Measurements from ENCODE around the gene SMCO3.
"Not testable (repeated sequence)": the region's sequence is repeated elsewhere in the genome, so short reads cannot be mapped to it uniquely, and the experiment has no call there.

SMCO3 gene

DNA sequence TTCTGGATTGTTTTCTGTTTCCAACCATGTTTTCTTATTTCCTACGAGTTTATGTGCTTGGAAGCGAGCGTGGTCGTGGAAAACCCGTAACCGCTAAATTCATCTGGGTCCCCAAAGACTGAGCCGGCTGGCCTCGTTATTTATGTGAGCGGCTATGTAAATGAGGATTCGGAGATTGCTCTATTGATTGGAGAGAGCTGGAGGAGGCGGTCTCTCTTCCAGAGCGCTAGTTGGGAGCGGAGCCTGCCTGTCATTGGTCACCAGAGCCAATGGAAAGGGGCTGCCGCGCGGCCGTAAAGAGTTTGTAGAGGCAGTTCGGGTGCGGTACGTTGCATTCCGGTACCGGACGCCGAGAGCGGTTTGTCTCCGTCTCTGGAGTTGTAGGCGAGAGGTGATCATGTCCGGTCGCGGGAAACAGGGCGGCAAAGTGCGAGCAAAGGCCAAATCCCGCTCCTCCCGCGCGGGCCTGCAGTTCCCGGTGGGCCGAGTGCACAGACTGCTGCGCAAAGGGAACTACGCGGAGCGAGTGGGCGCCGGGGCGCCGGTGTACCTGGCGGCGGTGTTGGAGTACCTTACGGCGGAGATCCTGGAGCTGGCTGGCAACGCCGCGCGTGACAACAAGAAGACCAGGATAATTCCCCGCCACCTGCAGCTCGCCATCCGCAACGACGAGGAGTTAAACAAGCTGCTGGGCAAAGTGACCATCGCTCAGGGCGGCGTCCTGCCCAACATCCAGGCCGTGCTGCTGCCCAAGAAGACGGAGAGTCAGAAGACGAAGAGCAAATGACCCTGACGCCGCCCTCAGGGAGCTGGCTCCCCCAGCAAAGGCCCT lies 39.7 kb downstream of the SMCO3 start:
- Mint-ChIP-seq H3K27ac (peak overlapping the region; percentile 98), H3K4me3 (peak overlapping the region; percentile 99), H3K9me3 (no peaks in the 10 kb centered on the region), H3K4me1 (ENCODE audit: low read depth) (peaks cover 54% of the 10 kb centered on the region), H3K27me3 (no peaks in the 10 kb centered on the region), H3K36me3 (ENCODE audit: low read depth) (peaks cover 17% of the 10 kb centered on the region)

GRCh38 chr12:14773685-14774073 lies 40.3 kb downstream of the SMCO3 start:
- H3K9me3 Mint-ChIP-seq = no peaks in the 10 kb centered on the region
- peak overlapping the region; percentile 98 for H3K27ac Mint-ChIP-seq
- peak overlapping the region; percentile 99 for H3K4me3 Mint-ChIP-seq
- peaks cover 60% of the 10 kb centered on the region for H3K4me1 Mint-ChIP-seq (ENCODE audit: low read depth)
- H3K36me3 Mint-ChIP-seq (ENCODE audit: low read depth) = peaks cover 23% of the 10 kb centered on the region
- H3K27me3 Mint-ChIP-seq = no peaks in the 10 kb centered on the region

DNA sequence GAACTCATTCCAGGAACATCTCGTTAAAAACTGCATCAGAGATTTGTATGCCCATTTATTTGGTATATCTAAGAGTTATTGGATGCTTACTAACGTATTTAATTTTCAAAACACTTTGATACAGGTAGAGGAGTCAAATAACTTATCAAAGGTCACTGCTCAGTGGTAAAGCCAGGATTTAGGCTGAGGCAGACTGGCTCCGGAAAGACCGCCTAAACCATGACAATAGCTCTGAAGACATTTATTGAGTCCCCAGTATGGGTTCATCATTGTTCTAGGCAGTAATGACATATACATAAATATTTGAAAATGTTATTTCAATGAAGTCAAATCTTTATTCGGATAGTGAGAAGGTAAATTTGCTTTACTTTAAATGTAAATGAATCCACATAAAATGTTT lies 41.0 kb downstream of the SMCO3 start:
- Mint-ChIP-seq H3K27me3 (no peaks in the 10 kb centered on the region), H3K9me3 (no peaks in the 10 kb centered on the region), H3K4me3 (peak overlapping the region; percentile 99), H3K4me1 (ENCODE audit: low read depth) (peaks cover 63% of the 10 kb centered on the region), H3K27ac (no peak overlapping the region), H3K36me3 (ENCODE audit: low read depth) (peaks cover 26% of the 10 kb centered on the region)

DNA sequence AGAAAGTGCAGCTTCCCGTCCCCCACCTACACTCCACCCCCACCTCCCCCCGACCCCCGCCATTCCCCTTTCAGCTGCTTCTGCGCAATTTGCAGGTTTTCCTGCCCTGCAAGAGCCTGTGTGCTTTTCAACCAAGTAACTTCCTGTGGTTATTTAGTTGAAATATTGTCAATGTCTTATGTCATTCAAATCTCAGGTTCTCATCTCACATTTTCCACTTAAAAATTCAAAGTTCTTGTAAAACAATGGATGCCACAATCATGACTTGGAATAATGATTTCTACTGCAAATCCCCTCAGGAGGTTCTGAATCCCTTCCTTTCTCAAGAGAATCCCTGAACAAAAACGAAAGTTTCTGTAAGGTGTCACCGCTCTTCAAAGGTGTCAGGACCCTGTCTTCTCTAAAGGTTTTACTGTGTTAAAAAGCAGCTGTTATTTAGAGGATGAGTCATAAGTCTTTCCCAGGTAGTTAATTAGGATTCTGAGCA lies 42.3 kb downstream of the SMCO3 start:
- Mint-ChIP-seq H3K36me3 (ENCODE audit: low read depth) (peaks cover 39% of the 10 kb centered on the region), H3K4me3 (peak overlapping the region; percentile 97), H3K4me1 (ENCODE audit: low read depth) (peaks cover 75% of the 10 kb centered on the region)

DNA sequence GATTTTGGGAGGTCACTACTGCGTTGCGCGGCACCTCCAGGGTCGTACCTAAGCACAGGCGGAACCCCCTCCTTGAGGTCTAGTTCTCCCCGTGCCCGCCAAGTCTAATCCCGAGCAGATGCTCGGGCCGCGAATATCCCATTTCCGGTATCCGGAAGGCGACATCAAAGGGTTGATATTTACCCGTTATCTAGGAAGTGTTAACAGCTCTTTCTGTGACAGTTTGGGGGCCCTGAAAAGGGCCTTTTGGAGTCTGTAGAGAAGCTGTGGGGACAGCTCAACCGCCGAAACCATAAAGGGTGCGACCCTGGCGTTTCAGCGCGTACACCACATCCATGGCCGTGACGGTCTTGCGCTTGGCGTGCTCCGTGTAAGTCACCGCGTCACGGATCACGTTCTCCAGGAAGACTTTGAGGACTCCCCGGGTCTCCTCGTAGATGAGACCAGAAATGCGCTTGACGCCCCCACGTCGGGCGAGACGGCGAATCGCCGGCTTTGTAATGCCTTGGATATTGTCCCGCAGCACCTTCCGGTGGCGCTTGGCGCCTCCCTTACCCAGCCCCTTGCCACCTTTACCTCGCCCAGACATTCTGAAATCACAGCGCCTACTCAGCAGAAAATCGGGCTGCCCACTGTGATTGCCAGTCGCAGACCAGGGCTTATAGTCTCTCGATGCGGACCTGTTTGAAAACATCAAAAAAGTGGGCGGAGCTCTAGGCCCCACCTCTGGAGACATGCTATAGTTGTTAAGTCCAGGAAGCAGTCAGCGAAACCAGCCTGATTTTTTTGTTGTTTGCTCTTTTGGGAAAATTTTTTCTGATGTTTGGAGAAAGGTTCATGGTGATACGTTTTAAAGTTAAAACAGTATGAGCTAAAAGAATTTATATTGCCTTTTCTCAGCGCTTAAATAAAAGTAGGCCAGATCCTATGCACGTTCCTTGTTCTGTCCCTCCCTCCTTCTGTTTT lies 43.2 kb downstream of the SMCO3 start:
- Mint-ChIP-seq H3K27me3 (no peaks in the 10 kb centered on the region), H3K4me1 (ENCODE audit: low read depth) (peaks cover 74% of the 10 kb centered on the region), H3K9me3 (peaks cover 5% of the 10 kb centered on the region), H3K36me3 (ENCODE audit: low read depth) (peaks cover 48% of the 10 kb centered on the region), H3K27ac (peak overlapping the region; percentile 99), H3K4me3 (peak overlapping the region; percentile 97)

More for the DNA sequence above, 42.3 kb downstream of the SMCO3 start:
- peak overlapping the region; percentile 99 for H3K27ac Mint-ChIP-seq
- H3K27me3 Mint-ChIP-seq = no peaks in the 10 kb centered on the region
- H3K9me3 Mint-ChIP-seq = no peaks in the 10 kb centered on the region

- H3K9me3 Mint-ChIP-seq = peaks cover 8% of the 10 kb centered on the region
- H3K27me3 Mint-ChIP-seq = no peaks in the 10 kb centered on the region
- H3K4me3 Mint-ChIP-seq = peak overlapping the region; percentile 97
- H3K27ac Mint-ChIP-seq = peak overlapping the region; percentile 99
- H3K4me1 Mint-ChIP-seq (ENCODE audit: low read depth) = peaks cover 67% of the 10 kb centered on the region
- H3K36me3 Mint-ChIP-seq (ENCODE audit: low read depth) = peaks cover 56% of the 10 kb centered on the region
These were observed 44.0 kb downstream of the SMCO3 start for GRCh38 chr12:14769969-14770495.

DNA sequence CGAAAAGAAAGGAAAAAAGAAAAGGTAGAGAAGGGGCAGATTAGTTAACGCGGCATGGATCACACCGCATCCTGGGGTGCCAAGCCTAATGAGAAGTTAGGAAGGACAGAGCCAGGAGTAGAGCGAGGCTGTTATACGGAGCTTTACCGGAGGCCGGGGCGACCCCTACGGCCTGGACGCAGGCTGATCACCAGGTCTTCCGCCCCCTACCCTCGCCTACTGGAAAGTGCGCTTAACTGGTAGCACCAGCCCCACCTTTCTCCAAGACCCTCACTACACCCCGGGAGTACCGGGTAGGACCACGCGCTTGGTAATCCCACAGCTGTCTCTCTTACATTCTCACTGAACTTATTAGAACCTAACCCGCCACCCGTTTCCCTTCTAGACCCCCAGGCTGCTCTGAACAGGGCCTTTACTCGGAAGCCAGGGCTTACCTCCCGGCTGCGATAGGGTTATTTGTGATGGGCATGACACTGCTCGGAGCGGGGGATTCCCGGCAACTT lies 44.5 kb downstream of the SMCO3 start:
- Mint-ChIP-seq H3K9me3 (peaks cover 8% of the 10 kb centered on the region), H3K36me3 (ENCODE audit: low read depth) (peaks cover 61% of the 10 kb centered on the region), H3K27me3 (no peaks in the 10 kb centered on the region), H3K27ac (peak overlapping the region; percentile 99), H3K4me1 (ENCODE audit: low read depth) (peaks cover 63% of the 10 kb centered on the region), H3K4me3 (peak overlapping the region; percentile 97)

GRCh38 chr12:14768823-14769405 lies 45.1 kb downstream of the SMCO3 start:
- H3K9me3 Mint-ChIP-seq = peaks cover 8% of the 10 kb centered on the region
- no peaks in the 10 kb centered on the region for H3K27me3 Mint-ChIP-seq
- H3K36me3 Mint-ChIP-seq (ENCODE audit: low read depth) = peaks cover 59% of the 10 kb centered on the region
- H3K4me1 Mint-ChIP-seq (ENCODE audit: low read depth) = peaks cover 57% of the 10 kb centered on the region
- H3K4me3 Mint-ChIP-seq = peak overlapping the region; percentile 97
- peak overlapping the region; percentile 99 for H3K27ac Mint-ChIP-seq

DNA sequence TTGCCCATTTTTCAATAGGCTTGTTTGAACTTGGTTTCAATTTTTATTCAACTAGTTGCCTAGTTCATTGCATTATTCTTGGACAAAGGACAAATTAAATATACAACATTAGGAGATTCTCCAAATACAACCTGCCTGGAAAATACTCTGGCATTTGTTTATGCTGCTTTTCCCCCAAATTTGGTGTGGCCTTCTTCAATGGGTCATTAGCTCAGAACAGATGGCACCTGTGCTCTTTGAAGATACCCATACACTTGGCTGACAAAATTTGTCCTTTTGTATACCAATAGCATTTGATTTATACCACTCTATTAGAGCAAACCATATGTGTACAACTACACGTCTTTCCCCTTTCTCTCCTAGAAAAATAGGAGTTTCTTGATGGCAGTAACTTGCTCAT lies 46.4 kb downstream of the SMCO3 start:
- Mint-ChIP-seq H3K27ac (no peak overlapping the region), H3K4me3 (peak overlapping the region; percentile 51), H3K4me1 (ENCODE audit: low read depth) (peaks cover 47% of the 10 kb centered on the region), H3K27me3 (no peaks in the 10 kb centered on the region), H3K36me3 (ENCODE audit: low read depth) (peaks cover 66% of the 10 kb centered on the region), H3K9me3 (peaks cover 9% of the 10 kb centered on the region)

DNA sequence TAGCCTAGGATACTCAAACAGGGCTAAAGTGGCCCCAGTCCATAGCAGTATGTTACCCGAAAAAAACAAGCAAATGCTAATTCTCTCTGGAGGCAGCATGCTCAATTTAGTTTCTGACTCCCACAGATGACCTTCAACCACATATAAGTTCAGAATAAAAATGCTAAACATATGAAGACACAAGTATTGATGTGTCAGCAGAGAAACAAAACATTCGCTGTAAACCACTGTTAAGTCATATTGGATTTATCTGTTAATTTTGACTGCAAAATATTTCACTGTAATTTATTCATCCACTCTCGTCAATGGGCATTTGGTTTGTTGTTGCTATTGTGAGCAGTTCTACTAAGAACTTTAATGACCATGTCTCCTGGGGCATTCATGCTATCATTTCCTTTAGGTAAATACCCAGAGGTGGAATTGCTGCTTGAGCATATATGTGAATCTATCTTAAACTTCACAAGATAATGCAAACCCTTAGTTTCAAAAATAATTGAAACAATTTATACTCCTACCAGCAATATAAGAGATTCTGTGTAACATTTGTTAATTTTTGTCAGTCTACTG lies 47.2 kb downstream of the SMCO3 start:
- Mint-ChIP-seq H3K4me1 (ENCODE audit: low read depth) (peaks cover 50% of the 10 kb centered on the region), H3K27me3 (no peaks in the 10 kb centered on the region), H3K9me3 (peaks cover 17% of the 10 kb centered on the region), H3K4me3 (peak overlapping the region; percentile 51), H3K36me3 (ENCODE audit: low read depth) (peaks cover 75% of the 10 kb centered on the region), H3K27ac (no peak overlapping the region)

DNA sequence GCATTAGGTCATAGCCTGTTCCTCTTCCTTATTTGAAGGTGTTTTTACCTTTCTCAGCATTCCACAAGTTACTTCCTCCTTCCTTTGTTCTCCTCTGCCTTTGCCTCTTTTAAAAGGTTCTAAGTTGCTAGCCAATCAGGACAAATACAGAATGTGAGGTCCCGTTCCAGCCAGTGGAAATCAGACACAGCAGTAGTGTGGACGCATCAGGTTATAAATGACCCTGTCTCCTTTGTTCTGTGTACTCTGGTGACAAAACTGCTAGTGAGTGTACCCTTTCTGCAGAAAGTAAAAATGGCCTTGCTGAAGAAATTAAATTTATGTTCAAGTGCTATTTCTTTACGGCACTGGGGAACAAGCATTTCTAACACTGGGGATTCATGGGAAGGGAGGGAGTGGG lies 48.0 kb downstream of the SMCO3 start:
- peak overlapping the region; percentile 51 for H3K27ac Mint-ChIP-seq
- not testable (repeated sequence) for H3K4me3 Mint-ChIP-seq, H3K27me3 Mint-ChIP-seq
- peaks cover 45% of the 10 kb centered on the region for H3K4me1 Mint-ChIP-seq (ENCODE audit: low read depth)
- peaks cover 80% of the 10 kb centered on the region for H3K36me3 Mint-ChIP-seq (ENCODE audit: low read depth)
- peaks cover 19% of the 10 kb centered on the region for H3K9me3 Mint-ChIP-seq

DNA sequence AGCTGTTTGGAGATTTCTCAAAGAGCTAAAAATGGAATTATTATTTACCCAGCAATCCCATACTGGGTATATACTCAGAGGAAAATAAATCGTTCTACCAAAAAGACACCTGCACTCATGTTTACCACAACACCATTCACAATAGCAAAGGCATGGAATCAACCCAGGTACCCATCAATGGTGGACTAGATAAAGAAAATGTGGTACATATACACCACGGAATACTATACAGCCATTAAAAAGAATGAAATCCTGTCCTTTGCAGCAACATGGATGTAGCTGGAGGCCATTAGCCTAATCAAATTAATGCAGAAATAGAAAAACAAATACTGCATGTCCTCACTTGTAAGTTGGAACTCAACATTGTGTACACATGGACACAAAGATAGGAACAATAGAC lies 48.6 kb downstream of the SMCO3 start:
- Mint-ChIP-seq H3K4me1 (ENCODE audit: low read depth) (peaks cover 42% of the 10 kb centered on the region), H3K36me3 (ENCODE audit: low read depth) (peaks cover 79% of the 10 kb centered on the region), H3K4me3 (no peak overlapping the region), H3K27ac (no peak overlapping the region), H3K27me3 (no peaks in the 10 kb centered on the region), H3K9me3 (peaks cover 19% of the 10 kb centered on the region)

DNA sequence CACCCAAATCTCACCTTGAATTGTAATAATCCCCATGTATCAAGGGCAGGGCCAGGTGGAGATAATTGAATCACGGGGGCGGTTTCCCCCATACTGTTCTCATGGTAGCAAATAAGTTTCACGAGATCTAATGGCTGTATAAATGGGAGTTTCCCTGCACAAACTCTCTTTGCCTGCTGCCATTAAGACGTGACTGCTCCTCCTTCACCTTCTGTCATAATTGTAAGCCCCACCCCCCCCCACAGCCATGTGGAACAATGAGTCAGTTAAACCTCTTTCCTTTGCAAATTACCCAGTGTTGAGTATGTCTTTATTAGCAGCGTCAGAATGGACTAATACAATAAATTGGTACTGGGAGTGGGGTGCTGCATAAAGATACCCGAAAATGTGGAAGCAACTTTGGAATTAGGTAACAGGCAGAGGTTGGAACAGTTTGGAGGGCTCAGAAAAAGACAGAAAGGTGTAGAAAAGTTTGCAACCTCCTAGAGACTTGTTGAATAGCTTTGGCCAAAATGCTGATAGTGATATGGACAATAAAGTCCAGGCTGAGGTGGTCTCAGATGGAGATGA lies 54.2 kb downstream of the SMCO3 start:
- not testable (repeated sequence) for H3K27me3 Mint-ChIP-seq, H3K27ac Mint-ChIP-seq, H3K4me3 Mint-ChIP-seq
- peaks cover 23% of the 10 kb centered on the region for H3K9me3 Mint-ChIP-seq
- peaks cover 24% of the 10 kb centered on the region for H3K4me1 Mint-ChIP-seq (ENCODE audit: low read depth)
- peaks cover 55% of the 10 kb centered on the region for H3K36me3 Mint-ChIP-seq (ENCODE audit: low read depth)
